Panc1 (cell line): ENCODE measurements around the gene BRCA2.

Experiments
- CTCF ChIP-seq: fragments of 450-650 bp; IDR thresholded peaks from 2 replicates; pipeline ENCODE4 v1.5.1; 2017; ENCODE audit warnings: mild to moderate bottlenecking
- POLR2AphosphoS5 ChIP-seq: IDR thresholded peaks from 2 replicates; pipeline ENCODE4 v1.6.1; 2012; ENCODE audit warnings: mild to moderate bottlenecking, low read depth, low read length, moderate library complexity
- SIN3A ChIP-seq: IDR thresholded peaks from 2 replicates; pipeline ENCODE4 v1.6.1; 2012; ENCODE audit warnings: low read depth, mild to moderate bottlenecking, low read length, moderate library complexity, borderline replicate concordance; ENCODE audit not compliant: insufficient read depth
- TCF7L2 ChIP-seq: IDR thresholded peaks from 2 replicates; pipeline ENCODE4 v1.6.1; 2011; ENCODE audit warnings: mild to moderate bottlenecking, low read depth, low read length, inconsistent platforms

- TF ChIP-seq SIN3A (no peak), CTCF (no peak), POLR2AphosphoS5 (no peak), TCF7L2 (no peak)
These were observed 75.2 kb downstream of the BRCA2 start for GRCh38 chr13:32390484-32390883.
